ENCODE results near the gene RRAS2. TPM values are rescaled to one million over a fixed set of nuclear protein-coding genes. Genes with fewer than 3 reads are reported as not detected.

The RRAS2 gene
- total RNA-seq, 1 donor from 2014 or later, result 45.3 TPM

DNA sequence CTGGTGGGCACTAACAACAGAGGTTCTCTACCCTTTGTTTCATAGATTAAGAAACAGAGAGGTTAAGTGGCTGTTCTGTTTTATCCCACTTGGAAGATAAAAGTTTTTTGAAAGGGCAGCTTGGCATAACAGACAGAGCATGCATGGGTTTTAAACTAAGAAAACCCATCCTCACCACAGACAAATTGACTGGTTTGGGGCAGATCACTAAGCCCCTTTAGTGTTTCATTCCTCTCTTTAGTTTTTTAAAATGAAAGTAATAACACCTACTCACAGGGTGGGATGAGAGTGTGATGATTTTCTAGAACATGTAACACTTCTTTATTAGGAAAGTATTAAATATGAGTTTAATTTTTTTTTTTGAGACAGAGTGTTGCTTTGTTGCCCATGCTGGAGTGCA lies 12.3 kb upstream of the RRAS2 start:
- DNase-seq, result no peak
- intact Hi-C loops (cut with micrococcal nuclease), result no loop called here
- TF ChIP-seq, protein P1, sequence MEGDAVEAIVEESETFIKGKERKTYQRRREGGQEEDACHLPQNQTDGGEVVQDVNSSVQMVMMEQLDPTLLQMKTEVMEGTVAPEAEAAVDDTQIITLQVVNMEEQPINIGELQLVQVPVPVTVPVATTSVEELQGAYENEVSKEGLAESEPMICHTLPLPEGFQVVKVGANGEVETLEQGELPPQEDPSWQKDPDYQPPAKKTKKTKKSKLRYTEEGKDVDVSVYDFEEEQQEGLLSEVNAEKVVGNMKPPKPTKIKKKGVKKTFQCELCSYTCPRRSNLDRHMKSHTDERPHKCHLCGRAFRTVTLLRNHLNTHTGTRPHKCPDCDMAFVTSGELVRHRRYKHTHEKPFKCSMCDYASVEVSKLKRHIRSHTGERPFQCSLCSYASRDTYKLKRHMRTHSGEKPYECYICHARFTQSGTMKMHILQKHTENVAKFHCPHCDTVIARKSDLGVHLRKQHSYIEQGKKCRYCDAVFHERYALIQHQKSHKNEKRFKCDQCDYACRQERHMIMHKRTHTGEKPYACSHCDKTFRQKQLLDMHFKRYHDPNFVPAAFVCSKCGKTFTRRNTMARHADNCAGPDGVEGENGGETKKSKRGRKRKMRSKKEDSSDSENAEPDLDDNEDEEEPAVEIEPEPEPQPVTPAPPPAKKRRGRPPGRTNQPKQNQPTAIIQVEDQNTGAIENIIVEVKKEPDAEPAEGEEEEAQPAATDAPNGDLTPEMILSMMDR (IDR thresholded peaks at IDR 0.05; ENCODE audit: borderline replicate concordance), result no peak
- Histone ChIP-seq H3K27me3 (ENCODE audit: low read depth) (no peaks in the 10 kb centered on the region), H3K36me3 (no peaks in the 10 kb centered on the region), H3K4me3 (no peak overlapping the region), H3K27ac (replicated peaks) (no peak overlapping the region), H3K9me3 (replicated peaks) (no peaks in the 10 kb centered on the region), H3K4me1 (peaks cover 19% of the 10 kb centered on the region)

DNA sequence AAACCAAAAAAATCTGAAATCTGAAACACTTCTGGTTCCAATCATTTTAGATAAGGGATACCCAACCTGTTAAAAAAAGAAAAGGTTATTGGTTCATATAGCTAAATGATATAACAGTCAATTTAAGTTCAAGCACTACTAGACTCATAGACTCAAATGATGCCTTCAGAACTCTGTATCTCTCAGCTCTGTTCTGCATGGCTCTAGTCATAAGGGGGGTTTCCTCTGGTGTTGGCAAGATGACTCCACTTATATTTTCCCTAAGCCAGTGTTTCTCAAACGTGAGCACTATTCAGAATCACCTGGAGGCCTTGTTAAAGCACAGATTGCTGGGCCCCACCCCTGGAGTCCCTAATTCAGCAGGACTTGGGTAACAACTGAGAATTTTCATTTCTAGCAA lies 11.5 kb upstream of the RRAS2 start:
- no peak overlapping the region for H3K27ac ChIP-seq (replicated peaks)
- H3K27me3 ChIP-seq (ENCODE audit: low read depth), result no peaks in the 10 kb centered on the region
- no peak overlapping the region for H3K4me3 ChIP-seq
- no peaks in the 10 kb centered on the region for H3K36me3 ChIP-seq
- TF ChIP-seq, protein P1 (IDR thresholded peaks at IDR 0.05; ENCODE audit: borderline replicate concordance), result no peak
- H3K4me1 ChIP-seq, result peaks cover 19% of the 10 kb centered on the region
- no peak for DNase-seq
- intact Hi-C loops (cut with micrococcal nuclease), result no loop called here
- no peaks in the 10 kb centered on the region for H3K9me3 ChIP-seq (replicated peaks)

DNA sequence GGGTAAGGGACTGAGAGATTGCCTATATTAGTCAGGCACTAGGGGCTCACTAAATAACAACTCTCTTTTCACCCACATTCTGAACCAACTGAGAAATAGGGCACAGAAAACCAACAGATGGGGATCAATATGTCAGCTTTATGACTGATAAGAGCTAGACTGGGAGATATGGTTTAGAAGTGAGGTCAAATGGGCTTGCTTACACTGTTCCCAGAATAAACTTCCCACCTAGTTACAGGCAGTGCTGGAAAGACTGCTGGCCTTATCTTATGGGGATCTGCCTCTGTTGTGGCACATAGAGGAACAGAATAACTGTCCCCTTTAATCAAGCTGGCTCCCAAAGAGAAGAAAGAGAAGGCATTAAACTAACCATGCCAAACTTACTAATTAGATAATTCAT lies 10.6 kb upstream of the RRAS2 start:
- TF ChIP-seq, protein P1 (IDR thresholded peaks at IDR 0.05; ENCODE audit: borderline replicate concordance), result no peak
- Histone ChIP-seq H3K4me1 (peaks cover 10% of the 10 kb centered on the region), H3K27me3 (ENCODE audit: low read depth) (no peaks in the 10 kb centered on the region), H3K4me3 (no peak overlapping the region), H3K36me3 (no peaks in the 10 kb centered on the region), H3K9me3 (replicated peaks) (no peaks in the 10 kb centered on the region), H3K27ac (replicated peaks) (no peak overlapping the region)
- intact Hi-C loops (cut with micrococcal nuclease), result no loop called here
- DNase-seq, result no peak

DNA sequence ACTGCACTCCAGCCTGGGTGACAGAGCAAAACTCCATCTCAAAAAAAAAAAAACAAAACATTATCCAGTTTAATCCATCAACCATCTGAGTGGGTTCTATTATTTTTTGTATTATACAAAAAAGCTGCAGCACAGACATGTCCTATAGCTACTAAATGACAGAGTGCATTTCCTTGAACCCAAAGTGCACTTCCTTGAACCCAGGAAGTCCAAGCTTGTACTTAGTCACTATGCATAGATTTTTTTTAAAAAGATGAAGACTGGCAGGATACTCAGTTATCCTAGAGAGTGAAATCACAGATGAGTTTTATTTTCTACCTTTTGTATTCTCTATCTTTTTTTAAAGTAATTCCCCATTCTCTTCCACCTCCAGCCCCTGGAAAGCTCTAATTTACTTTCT lies 8.0 kb upstream of the RRAS2 start:
- TF ChIP-seq, protein P1 (IDR thresholded peaks at IDR 0.05; ENCODE audit: borderline replicate concordance), result no peak
- no peak overlapping the region for H3K4me3 ChIP-seq
- no peak overlapping the region for H3K27ac ChIP-seq (replicated peaks)
- intact Hi-C loops (cut with micrococcal nuclease), result no loop called here
- H3K9me3 ChIP-seq (replicated peaks), result no peaks in the 10 kb centered on the region
- H3K27me3 ChIP-seq (ENCODE audit: low read depth), result no peaks in the 10 kb centered on the region
- DNase-seq, result no peak
- H3K36me3 ChIP-seq, result no peaks in the 10 kb centered on the region
- peaks cover 18% of the 10 kb centered on the region for H3K4me1 ChIP-seq

DNA sequence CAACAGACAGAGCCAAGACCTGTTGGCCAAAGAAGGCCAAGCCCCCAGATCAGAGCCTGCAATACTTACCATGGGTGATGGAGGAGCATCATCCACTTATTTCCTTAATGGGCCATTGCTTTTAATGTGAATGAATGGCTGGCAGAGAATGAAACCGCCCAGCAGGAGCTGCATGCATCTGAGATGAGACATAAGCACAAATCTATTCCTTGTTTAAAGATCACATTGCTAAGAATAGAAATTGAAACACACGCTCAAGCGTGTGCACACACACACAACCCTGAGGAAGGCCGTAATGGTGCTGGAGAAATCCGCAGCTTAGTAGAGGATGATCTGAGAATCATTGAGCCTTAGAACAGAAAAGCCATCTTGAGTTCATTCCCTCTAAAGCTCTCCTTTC lies 5.3 kb upstream of the RRAS2 start:
- TF ChIP-seq, protein P1 (IDR thresholded peaks at IDR 0.05; ENCODE audit: borderline replicate concordance), result no peak
- intact Hi-C loops (cut with micrococcal nuclease), result no loop called here
- no peaks in the 10 kb centered on the region for H3K27me3 ChIP-seq (ENCODE audit: low read depth)
- H3K4me1 ChIP-seq, result peaks cover 20% of the 10 kb centered on the region
- no peak for DNase-seq
- no peaks in the 10 kb centered on the region for H3K36me3 ChIP-seq
- peak overlapping the region; percentile 12 for H3K27ac ChIP-seq (replicated peaks)
- no peaks in the 10 kb centered on the region for H3K9me3 ChIP-seq (replicated peaks)
- no peak overlapping the region for H3K4me3 ChIP-seq

DNA sequence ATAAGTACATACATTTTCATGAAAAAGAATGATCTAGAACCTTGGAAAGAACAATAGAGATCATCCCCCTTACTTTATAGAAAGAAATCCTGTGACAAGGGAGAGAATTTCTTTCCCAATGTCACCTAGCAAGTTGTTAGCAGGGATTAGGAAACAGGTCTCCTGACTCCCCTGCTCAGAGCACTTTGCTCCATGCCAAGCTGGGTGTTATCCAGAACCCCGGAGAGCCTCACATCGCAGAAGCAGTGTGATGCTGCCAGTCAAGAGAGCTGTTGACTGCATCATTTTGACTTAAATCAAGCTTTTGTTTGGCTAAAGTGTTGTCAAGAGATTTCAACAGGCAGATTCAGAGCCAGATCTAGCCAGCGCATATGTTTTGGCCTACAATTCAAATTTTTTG lies 3.6 kb upstream of the RRAS2 start:
- Histone ChIP-seq H3K4me1 (peaks cover 34% of the 10 kb centered on the region), H3K36me3 (no peaks in the 10 kb centered on the region), H3K9me3 (replicated peaks) (no peaks in the 10 kb centered on the region), H3K27ac (replicated peaks) (peak overlapping the region; percentile 61), H3K4me3 (no peak overlapping the region), H3K27me3 (ENCODE audit: low read depth) (no peaks in the 10 kb centered on the region)
- peak; percentile 40 for DNase-seq
- TF ChIP-seq, protein P1 (IDR thresholded peaks at IDR 0.05; ENCODE audit: borderline replicate concordance), result no peak
- intact Hi-C loops (cut with micrococcal nuclease), result no loop called here
